Activated T-helper 17 cell treated with anti-CD3 and anti-CD28 coated beads, Interleukin-2, amount 50 U/mL, for 72 hours (primary cell): ENCODE measurements around the gene PTPRD. TPM values are rescaled to one million over a fixed set of nuclear protein-coding genes. Genes with fewer than 3 reads are reported as not detected.
"Not testable (repeated sequence)": the region's sequence is repeated elsewhere in the genome, so short reads cannot be mapped to it uniquely, and the experiment has no call there.

Experiments
- ATAC-seq: fragments of 150-1000 bp; cut with Tn5 transposase; replicated peaks from 2 replicates; pipeline ENCODE4 v1.10.0; 2021; ENCODE audit warnings: mild to moderate bottlenecking, moderate library complexity
- H3K27ac Mint-ChIP-seq: one replicate; pipeline ENCODE4 v1.8.0; 2022; ENCODE audit warnings: mixed read lengths
- H3K27me3 Mint-ChIP-seq: one replicate; pipeline ENCODE4 v1.8.0; 2022; ENCODE audit warnings: mixed read lengths
- H3K36me3 Mint-ChIP-seq: one replicate; pipeline ENCODE4 v1.8.0; 2022; ENCODE audit warnings: low read depth, mild to moderate bottlenecking, mixed read lengths
- H3K4me1 Mint-ChIP-seq: one replicate; pipeline ENCODE4 v1.8.0; 2022; ENCODE audit warnings: mixed read lengths
- H3K4me3 Mint-ChIP-seq: one replicate; pipeline ENCODE4 v1.8.0; 2022; ENCODE audit warnings: mild to moderate bottlenecking, mixed read lengths
- H3K9me3 Mint-ChIP-seq: one replicate; pipeline ENCODE4 v1.8.0; 2022; ENCODE audit warnings: mixed read lengths
- total RNA-seq, 2 donors: library from RNA; stranded (reverse); gene quantifications; one replicate each; pipeline ENCODE4 v1.2.3, GENCODE V29; 2022

The PTPRD gene
- total RNA-seq, 2 donors from 2014 or later = 0.04 TPM; not detected in 1

- not testable (repeated sequence) for H3K9me3 Mint-ChIP-seq, H3K27me3 Mint-ChIP-seq, H3K27ac Mint-ChIP-seq, H3K4me1 Mint-ChIP-seq, ATAC-seq, H3K36me3 Mint-ChIP-seq, H3K4me3 Mint-ChIP-seq
These were observed 1569.0 kb downstream of the PTPRD start for GRCh38 chr9:9043788-9044187.

GRCh38 chr9:9041756-9042155, 1571.0 kb downstream of the PTPRD start:
- Mint-ChIP-seq H3K9me3 (no peaks in the 10 kb centered on the region), H3K27ac (no peak overlapping the region), H3K36me3 (no peaks in the 10 kb centered on the region), H3K4me1 (no peaks in the 10 kb centered on the region), H3K4me3 (no peak overlapping the region), H3K27me3 (no peaks in the 10 kb centered on the region)
- ATAC-seq = no peak

GRCh38 chr9:9033022-9033421, 1579.8 kb downstream of the PTPRD start:
- no peak overlapping the region for H3K4me3 Mint-ChIP-seq
- H3K36me3 Mint-ChIP-seq = no peaks in the 10 kb centered on the region
- H3K27ac Mint-ChIP-seq = no peak overlapping the region
- peaks cover 6% of the 10 kb centered on the region for H3K9me3 Mint-ChIP-seq
- no peaks in the 10 kb centered on the region for H3K27me3 Mint-ChIP-seq
- no peak for ATAC-seq
- H3K4me1 Mint-ChIP-seq = no peaks in the 10 kb centered on the region

- H3K4me3 Mint-ChIP-seq = no peak overlapping the region
- H3K9me3 Mint-ChIP-seq = peaks cover 11% of the 10 kb centered on the region
- no peak overlapping the region for H3K27ac Mint-ChIP-seq
- no peaks in the 10 kb centered on the region for H3K27me3 Mint-ChIP-seq
- no peaks in the 10 kb centered on the region for H3K36me3 Mint-ChIP-seq
- H3K4me1 Mint-ChIP-seq = no peaks in the 10 kb centered on the region
- no peak for ATAC-seq
These were observed 1596.2 kb downstream of the PTPRD start for GRCh38 chr9:9016597-9016996.

GRCh38 chr9:9004810-9005209, 1608.0 kb downstream of the PTPRD start:
- no peaks in the 10 kb centered on the region for H3K36me3 Mint-ChIP-seq
- no peaks in the 10 kb centered on the region for H3K27me3 Mint-ChIP-seq
- H3K27ac Mint-ChIP-seq = no peak overlapping the region
- H3K4me1 Mint-ChIP-seq = no peaks in the 10 kb centered on the region
- no peak overlapping the region for H3K4me3 Mint-ChIP-seq
- H3K9me3 Mint-ChIP-seq = no peaks in the 10 kb centered on the region
- no peak for ATAC-seq

GRCh38 chr9:9002826-9003583, 1609.8 kb downstream of the PTPRD start:
- no peak overlapping the region for H3K4me3 Mint-ChIP-seq
- H3K9me3 Mint-ChIP-seq = no peaks in the 10 kb centered on the region
- ATAC-seq = no peak
- H3K27ac Mint-ChIP-seq = no peak overlapping the region
- H3K4me1 Mint-ChIP-seq = no peaks in the 10 kb centered on the region
- H3K27me3 Mint-ChIP-seq = no peaks in the 10 kb centered on the region
- no peaks in the 10 kb centered on the region for H3K36me3 Mint-ChIP-seq

GRCh38 chr9:8980496-8981013, 1632.2 kb downstream of the PTPRD start:
- Mint-ChIP-seq H3K27ac (no peak overlapping the region), H3K9me3 (no peaks in the 10 kb centered on the region), H3K36me3 (no peaks in the 10 kb centered on the region), H3K4me3 (no peak overlapping the region), H3K27me3 (no peaks in the 10 kb centered on the region), H3K4me1 (no peaks in the 10 kb centered on the region)
- no peak for ATAC-seq

- H3K36me3 Mint-ChIP-seq = no peaks in the 10 kb centered on the region
- no peaks in the 10 kb centered on the region for H3K4me1 Mint-ChIP-seq
- H3K4me3 Mint-ChIP-seq = no peak overlapping the region
- H3K27me3 Mint-ChIP-seq = no peaks in the 10 kb centered on the region
- ATAC-seq = no peak
- no peak overlapping the region for H3K27ac Mint-ChIP-seq
- peaks cover under 1% of the 10 kb centered on the region for H3K9me3 Mint-ChIP-seq
These were observed 1634.5 kb downstream of the PTPRD start for GRCh38 chr9:8978334-8978733.

GRCh38 chr9:8968350-8968749, 1644.5 kb downstream of the PTPRD start:
- not testable (repeated sequence) for H3K4me3 Mint-ChIP-seq, H3K36me3 Mint-ChIP-seq, H3K27me3 Mint-ChIP-seq, ATAC-seq, H3K4me1 Mint-ChIP-seq, H3K27ac Mint-ChIP-seq
- H3K9me3 Mint-ChIP-seq = peaks cover 17% of the 10 kb centered on the region

- ATAC-seq = no peak
- Mint-ChIP-seq H3K4me3 (no peak overlapping the region), H3K27ac (no peak overlapping the region)
These were observed 1648.9 kb downstream of the PTPRD start for GRCh38 chr9:8963885-8964284.

GRCh38 chr9:8962084-8962483, 1650.7 kb downstream of the PTPRD start:
- no peak overlapping the region for H3K4me3 Mint-ChIP-seq
- ATAC-seq = no peak
- H3K27ac Mint-ChIP-seq = no peak overlapping the region
- no peaks in the 10 kb centered on the region for H3K36me3 Mint-ChIP-seq
- H3K9me3 Mint-ChIP-seq = peaks cover 8% of the 10 kb centered on the region
- H3K27me3 Mint-ChIP-seq = no peaks in the 10 kb centered on the region
- no peaks in the 10 kb centered on the region for H3K4me1 Mint-ChIP-seq

More at GRCh38 chr9:8963885-8964284, 1648.9 kb downstream of the PTPRD start:
- Mint-ChIP-seq H3K36me3 (no peaks in the 10 kb centered on the region), H3K27me3 (no peaks in the 10 kb centered on the region), H3K4me1 (no peaks in the 10 kb centered on the region), H3K9me3 (peaks cover 8% of the 10 kb centered on the region)

- Mint-ChIP-seq H3K4me3 (no peak overlapping the region), H3K4me1 (no peaks in the 10 kb centered on the region), H3K27ac (no peak overlapping the region), H3K27me3 (no peaks in the 10 kb centered on the region), H3K9me3 (peaks cover 8% of the 10 kb centered on the region), H3K36me3 (no peaks in the 10 kb centered on the region)
- ATAC-seq = no peak
These were observed 1651.5 kb downstream of the PTPRD start for GRCh38 chr9:8961186-8961851.

- Mint-ChIP-seq H3K9me3 (peaks cover 5% of the 10 kb centered on the region), H3K4me3 (no peak overlapping the region), H3K27me3 (no peaks in the 10 kb centered on the region), H3K27ac (no peak overlapping the region), H3K4me1 (no peaks in the 10 kb centered on the region), H3K36me3 (no peaks in the 10 kb centered on the region)
- no peak for ATAC-seq
These were observed 1652.5 kb downstream of the PTPRD start for GRCh38 chr9:8960254-8960653.

GRCh38 chr9:8958358-8958757, 1654.4 kb downstream of the PTPRD start:
- Mint-ChIP-seq H3K27ac (no peak overlapping the region), H3K4me1 (no peaks in the 10 kb centered on the region), H3K36me3 (no peaks in the 10 kb centered on the region), H3K27me3 (no peaks in the 10 kb centered on the region), H3K9me3 (peaks cover 5% of the 10 kb centered on the region), H3K4me3 (no peak overlapping the region)
- no peak for ATAC-seq

GRCh38 chr9:8955315-8955714, 1657.5 kb downstream of the PTPRD start:
- no peaks in the 10 kb centered on the region for H3K9me3 Mint-ChIP-seq
- H3K27me3 Mint-ChIP-seq = no peaks in the 10 kb centered on the region
- no peaks in the 10 kb centered on the region for H3K4me1 Mint-ChIP-seq
- no peaks in the 10 kb centered on the region for H3K36me3 Mint-ChIP-seq
- no peak for ATAC-seq
- no peak overlapping the region for H3K4me3 Mint-ChIP-seq
- no peak overlapping the region for H3K27ac Mint-ChIP-seq
